Cortex of kidney (tissue), 1 donor: ENCODE data around the gene CCM2L.
"Not testable (repeated sequence)": the region's sequence is repeated elsewhere in the genome, so short reads cannot be mapped to it uniquely, and the experiment has no call there.

Experiments
- DNase-seq: peaks from one replicate; lab custom pipeline; 2025; lab: John Stamatoyannopoulos, UW

Gene CCM2L

GRCh38 chr20:32029561-32029960 is 19.3 kb downstream of the CCM2L start:
- no peak for DNase-seq

- DNase-seq: no peak
Observed at GRCh38 chr20:32031007-32031958, 21.0 kb downstream of the CCM2L start.

DNA sequence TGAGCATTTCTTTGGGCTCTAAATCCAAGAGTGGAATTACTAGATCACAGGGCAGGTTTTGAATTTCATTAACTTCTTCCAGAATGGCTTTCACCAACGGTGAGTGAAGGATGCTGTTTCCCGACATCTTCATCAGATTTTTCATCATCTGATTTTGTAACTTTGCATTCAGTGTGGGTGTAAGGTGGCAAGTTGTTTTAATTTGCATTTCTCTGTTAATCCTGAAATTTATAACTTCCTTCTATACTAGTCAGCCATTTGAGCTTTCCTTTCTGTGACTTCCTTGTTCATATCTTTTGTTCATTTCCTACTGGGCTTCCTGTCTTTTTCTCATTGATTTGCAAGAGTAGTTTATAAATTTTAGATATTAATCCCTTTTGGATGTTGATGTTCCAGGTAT is 23.1 kb downstream of the CCM2L start:
- no peak for DNase-seq

- DNase-seq: not testable (repeated sequence)
Observed at GRCh38 chr20:32033721-32034120, 23.5 kb downstream of the CCM2L start.

DNA sequence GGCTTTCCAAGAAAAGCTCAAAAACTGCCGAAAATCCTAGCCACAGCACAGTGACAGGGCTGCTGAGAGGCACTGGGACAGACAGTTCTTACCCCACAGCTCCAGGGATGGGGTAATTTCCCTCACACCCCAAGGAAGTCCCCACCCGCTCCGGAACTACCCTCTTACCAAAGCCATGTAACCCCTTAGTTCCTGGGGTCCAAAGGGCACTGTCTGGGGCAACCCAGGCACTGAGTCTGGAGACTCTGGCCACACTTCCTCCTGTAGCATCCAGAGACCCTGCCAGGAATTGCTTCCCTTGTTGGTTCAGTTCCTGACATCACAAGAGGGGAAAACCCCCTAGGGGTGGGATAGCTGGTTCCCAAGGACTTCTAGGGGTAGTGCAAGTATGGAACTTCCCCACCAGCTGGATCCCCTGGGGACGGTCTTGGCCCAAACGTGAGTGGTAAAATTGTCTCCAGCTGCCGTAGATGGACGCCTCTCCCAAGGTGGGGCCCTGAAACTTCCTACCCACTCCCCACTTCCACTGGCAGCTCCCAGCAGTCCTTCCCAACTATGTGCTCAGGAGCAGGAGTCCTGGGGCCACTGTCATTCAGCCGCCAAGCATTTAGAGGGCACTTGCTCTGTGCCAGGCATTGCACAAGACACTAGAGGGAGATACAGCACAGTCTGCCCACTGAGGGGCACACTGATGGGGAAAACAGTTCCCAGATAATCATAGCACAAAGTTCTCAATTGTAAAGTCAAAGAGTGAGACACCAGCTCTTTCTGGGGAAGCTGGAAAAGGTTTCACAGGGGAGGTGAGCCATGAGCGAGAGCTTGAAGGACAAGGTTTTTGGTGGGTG is 24.6 kb downstream of the CCM2L start:
- no peak for DNase-seq

GRCh38 chr20:32035426-32035779 is 25.2 kb downstream of the CCM2L start:
- no peak for DNase-seq

- DNase-seq: no peak
Observed at GRCh38 chr20:32036252-32036651, 26.0 kb downstream of the CCM2L start.

GRCh38 chr20:32036716-32037485 is 26.7 kb downstream of the CCM2L start:
- DNase-seq: no peak

DNA sequence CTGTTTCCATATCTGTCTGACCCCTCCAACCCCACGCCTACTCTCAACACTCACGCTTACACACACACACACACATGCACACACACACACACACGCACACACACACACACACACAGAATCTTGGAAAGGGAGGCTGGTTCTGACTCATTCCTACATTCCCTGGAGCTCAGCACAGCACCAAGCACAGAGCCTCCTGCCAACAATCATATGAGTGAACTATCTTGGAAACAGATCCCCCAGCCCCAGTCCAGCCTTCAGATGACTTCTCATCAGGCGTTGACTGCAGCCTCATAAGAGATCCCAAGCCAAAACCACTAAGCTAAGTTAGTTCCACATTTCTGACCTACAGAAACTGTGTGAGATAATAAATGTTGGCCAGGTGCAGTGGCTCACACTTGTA is 27.7 kb downstream of the CCM2L start:
- DNase-seq: no peak

DNA sequence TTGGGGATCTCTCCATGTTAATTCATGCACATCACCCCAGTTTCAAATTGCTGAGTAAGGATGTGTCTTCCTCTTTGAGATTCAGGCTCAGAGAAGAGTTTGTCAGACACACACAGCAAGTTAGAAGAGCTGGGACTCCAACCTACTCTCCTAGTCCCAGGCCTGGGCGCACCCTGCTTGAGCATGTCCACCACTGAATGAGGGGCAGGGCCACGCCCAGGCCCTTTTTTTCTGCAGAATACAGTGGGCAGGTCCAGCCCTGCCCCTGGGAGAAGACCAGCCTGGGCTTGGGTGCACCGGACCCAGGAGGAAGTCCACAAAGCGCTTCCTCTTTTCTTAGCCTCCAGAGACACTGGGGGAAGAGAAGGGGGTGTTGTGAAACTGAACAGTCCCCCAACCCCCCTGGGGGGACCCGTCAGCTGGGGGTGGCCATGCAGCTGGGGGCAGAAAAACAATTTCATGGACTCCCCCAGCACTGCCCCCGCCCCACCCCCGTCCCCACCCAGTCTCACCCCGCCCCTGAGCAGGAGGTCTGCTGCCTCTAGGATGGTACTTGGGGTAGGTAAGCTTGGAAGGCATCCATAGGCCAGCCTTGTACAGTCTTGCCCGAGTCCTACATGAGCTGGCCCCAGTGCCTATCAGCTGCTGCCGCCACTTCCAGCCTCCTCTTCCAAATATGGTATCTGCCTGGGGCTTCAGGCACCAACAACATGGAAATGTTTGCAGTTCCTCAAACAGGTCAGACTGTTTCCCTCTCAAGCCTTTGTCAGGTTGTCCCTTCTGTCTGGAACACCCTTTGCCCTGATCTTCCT is 30.1 kb downstream of the CCM2L start:
- no peak for DNase-seq

GRCh38 chr20:32045999-32046398 is 35.8 kb downstream of the CCM2L start:
- DNase-seq: no peak

DNA sequence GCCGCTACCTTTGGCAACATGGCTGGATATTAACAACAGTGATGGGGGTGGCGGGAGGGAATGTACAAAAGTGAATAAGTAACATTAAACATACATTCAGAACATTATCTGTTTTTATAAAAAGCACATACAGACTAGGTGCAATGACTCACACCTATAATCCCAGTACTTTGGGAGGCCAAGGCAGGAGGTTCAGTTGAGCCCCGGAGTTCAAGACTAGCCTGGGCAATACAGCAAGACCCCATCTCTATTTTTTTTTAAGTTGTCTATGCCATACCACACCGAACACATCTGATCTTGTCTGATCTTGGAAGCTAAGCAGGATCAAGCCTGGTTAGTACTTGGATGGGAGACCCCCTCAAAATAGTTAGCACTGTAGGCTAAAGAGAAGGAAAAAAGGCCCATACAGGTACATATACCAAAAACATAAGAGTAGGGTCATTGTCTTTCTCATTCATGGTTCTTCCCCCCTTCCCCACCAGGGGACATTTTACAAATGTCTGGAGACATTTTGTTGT is 40.1 kb downstream of the CCM2L start:
- DNase-seq: no peak

DNA sequence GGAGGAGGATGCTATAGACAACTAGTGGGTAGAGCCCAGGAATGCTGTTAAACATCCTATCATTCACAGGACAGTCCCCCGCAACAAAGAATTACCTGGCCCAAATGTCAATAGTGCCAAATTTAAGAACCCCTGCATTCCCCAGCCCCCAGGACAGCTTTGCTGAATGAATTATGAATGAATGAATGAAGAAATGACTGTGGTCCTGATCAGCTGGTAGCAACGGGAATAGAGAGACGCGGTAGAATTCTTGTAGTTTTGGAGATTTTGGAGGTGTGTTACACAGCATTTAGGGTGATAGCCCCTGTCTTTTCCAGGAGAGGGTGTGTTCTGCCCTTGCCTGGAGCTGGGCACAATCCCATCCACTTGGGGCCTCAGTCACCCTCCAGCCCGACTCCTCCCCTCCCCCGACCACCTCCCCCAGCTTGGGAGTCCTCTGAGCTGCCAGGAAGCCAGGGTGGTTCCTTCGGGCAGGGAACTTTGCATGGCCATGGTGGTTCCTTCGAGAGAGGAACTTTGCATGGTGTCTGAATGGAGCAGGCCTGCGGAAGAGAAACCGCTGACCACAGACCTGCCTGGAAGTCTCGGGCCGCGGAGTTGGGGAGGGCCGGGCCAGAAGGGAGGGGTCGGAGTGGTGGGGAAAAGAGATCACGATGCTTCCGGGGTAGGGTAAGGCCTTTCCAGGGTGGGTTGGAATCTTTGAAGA is 40.8 kb downstream of the CCM2L start:
- no peak for DNase-seq

- DNase-seq: no peak
Observed at GRCh38 chr20:32051720-32052089, 41.5 kb downstream of the CCM2L start.

DNA sequence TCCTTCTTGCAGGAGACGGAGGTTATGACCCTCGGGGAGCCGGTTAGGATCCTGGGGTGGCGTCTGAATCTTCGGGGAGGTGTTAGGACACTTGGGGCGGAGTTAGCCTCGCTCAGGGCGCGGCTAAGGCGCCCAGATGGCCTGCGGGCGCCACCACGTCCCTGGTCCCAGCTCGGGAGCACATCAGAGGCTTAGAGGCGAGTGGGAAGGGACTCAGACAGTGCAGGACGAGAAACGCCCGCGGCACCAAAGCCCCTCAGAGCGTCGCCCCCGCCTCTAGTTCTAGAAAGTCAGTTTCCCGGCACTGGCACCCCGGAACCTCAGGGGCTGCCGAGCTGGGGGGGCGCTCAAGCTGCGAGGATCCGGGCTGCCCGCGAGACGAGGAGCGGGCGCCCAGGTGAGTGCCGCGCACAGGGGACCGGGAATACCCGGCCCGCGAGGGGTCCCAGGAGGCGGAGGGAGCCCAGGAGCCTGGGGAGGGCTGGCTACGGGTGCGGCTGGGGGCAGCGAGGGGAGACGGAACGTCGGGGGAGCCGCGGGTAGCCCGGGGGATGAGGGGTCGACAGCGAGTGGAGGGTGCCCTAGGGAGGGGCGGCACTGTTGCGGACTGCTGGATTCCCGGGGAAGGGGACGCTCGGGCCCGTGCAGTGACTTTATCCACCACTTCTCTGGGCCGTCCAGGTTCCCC is 42.0 kb downstream of the CCM2L start, which contains the start of gene HCK:
Gene HCK (plus strand): TSS at position 153 of the 688 bp plus-strand sequence.
- no peak for DNase-seq

GRCh38 chr20:32052778-32053362 is 42.6 kb downstream of the CCM2L start:
- no peak for DNase-seq

- DNase-seq: no peak
Observed at GRCh38 chr20:32053648-32054047, 43.4 kb downstream of the CCM2L start.

DNA sequence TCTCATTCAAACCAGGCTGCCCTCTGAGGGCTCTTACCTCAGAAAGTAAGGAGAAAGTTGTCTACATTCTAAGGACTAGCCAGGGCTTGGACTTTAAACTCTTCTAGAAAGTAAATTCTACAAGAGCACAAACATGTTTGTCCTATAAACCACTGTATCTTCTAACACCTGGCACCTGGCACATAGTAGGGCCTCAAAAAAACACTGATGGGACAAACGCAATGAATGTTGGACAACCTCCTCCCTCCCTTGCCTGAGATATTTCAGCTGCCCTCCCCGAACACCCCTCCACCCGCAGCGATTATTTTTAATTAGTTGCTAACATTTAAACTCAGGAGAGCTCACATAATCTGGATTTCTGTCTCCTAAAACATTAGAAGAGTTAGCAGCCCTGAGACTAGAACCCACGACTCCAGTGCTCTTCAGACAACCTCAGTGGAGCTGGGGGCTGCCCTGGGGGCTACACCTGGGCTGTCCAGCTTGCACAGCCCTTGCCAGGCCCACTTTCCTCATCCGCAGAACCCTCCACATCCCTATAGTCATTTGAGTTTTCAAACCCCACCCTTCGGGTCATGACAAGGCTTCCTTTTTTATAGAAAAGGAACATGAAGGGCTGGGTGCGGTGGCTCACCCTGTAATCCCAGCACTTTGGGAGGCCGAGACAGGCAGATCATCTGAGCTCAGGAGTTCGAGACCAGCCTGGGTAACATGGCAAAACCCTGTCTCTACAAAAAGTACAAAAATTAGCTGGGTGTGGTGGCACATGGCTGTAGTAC is 46.7 kb downstream of the CCM2L start:
- DNase-seq: no peak
